ENCODE data around the gene TMEM63C. TPM values are rescaled to one million over a fixed set of nuclear protein-coding genes. Genes with fewer than 3 reads are reported as not detected.

TMEM63C gene
- total RNA-seq, 1 donor from 2014 or later, result 0.91 TPM

DNA sequence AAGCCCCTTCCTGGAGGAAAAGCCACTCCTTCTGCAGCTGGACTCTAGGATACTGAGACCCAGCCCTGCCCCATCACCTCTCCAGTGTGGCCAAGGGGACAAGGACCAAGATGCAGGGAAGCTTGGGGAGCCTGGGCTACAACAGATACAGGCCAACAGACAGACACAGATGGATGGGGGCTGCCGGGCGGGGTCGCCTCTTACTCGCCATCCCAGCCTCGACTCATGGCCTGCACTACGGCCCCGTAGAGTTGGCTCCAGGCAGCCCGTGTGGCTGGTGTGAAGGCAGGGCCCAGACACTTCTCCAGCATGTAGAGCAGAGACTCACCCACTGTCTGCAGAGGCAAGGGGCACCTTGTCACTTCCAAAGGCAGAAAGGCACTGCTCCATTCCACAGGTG is 84.7 kb downstream of the TMEM63C start:
- Mint-ChIP-seq H3K4me1 (no peaks in the 10 kb centered on the region), H3K27me3 (ENCODE audit: low read depth) (peaks cover 44% of the 10 kb centered on the region), H3K27ac (ENCODE audit: unreplicated experiment) (no peak overlapping the region), H3K9me3 (no peaks in the 10 kb centered on the region), H3K4me3 (no peak overlapping the region), H3K36me3 (ENCODE audit: low read depth) (no peaks in the 10 kb centered on the region)
- no peak for DNase-seq (ENCODE audit: low read depth, low spot score)
- no peak for TF ChIP-seq CTCF (conservative IDR thresholded peaks at IDR 0.05)

DNA sequence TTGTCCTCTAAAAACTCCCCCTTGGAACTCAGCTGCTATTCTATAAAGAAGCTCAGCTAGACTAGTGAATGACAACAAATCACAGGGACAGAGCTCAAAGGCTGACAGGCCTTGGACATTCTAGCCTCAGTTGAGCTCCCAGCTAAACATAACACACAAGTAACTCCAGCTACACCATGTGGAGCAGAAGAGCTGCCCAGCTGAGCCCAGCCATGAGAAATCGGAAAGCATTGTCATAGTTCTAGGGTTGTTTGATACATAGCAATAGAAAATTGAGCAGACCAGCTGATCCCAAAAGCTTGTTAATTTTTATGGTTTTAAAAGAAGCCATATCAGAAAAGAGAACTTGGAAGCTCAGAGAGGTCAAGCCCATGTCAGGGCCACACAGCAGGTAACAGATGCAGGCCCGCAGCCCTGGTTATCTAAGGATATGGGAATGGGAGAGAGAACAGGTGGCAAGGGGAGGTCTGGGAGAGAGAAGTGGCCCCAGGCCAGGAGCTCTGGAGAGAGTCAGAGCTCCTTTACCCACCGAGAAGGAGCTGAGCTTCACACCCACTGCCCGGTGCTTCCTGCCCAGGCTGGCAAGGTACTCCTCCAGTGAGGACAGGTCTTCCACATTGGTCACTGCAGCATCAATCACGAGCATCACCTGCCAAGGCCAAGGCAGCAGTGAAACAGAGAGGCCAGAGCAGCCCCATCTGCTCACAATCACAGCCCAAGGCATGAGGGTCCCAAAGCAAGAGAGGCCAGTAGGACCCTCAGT is 86.5 kb downstream of the TMEM63C start:
- DNase-seq (ENCODE audit: low read depth, low spot score), result no peak
- H3K27ac Mint-ChIP-seq (ENCODE audit: unreplicated experiment), result no peak overlapping the region
- H3K4me3 Mint-ChIP-seq, result no peak overlapping the region
- TF ChIP-seq CTCF (conservative IDR thresholded peaks at IDR 0.05), result no peak
- peaks cover 58% of the 10 kb centered on the region for H3K27me3 Mint-ChIP-seq (ENCODE audit: low read depth)
- no peaks in the 10 kb centered on the region for H3K36me3 Mint-ChIP-seq (ENCODE audit: low read depth)
- H3K4me1 Mint-ChIP-seq, result no peaks in the 10 kb centered on the region
- no peaks in the 10 kb centered on the region for H3K9me3 Mint-ChIP-seq

- Mint-ChIP-seq H3K27ac (ENCODE audit: unreplicated experiment) (no peak overlapping the region), H3K4me3 (no peak overlapping the region), H3K27me3 (ENCODE audit: low read depth) (peaks cover 59% of the 10 kb centered on the region), H3K36me3 (ENCODE audit: low read depth) (peaks cover 5% of the 10 kb centered on the region), H3K9me3 (no peaks in the 10 kb centered on the region), H3K4me1 (no peaks in the 10 kb centered on the region)
- DNase-seq (ENCODE audit: low read depth, low spot score), result no peak
- TF ChIP-seq CTCF (conservative IDR thresholded peaks at IDR 0.05), result no peak
Measured at GRCh38 chr14:77268989-77269600, 87.5 kb downstream of the TMEM63C start.

GRCh38 chr14:77270361-77271112 is 88.9 kb downstream of the TMEM63C start:
- Mint-ChIP-seq H3K36me3 (ENCODE audit: low read depth) (peaks cover 5% of the 10 kb centered on the region), H3K4me3 (no peak overlapping the region), H3K9me3 (no peaks in the 10 kb centered on the region), H3K27ac (ENCODE audit: unreplicated experiment) (no peak overlapping the region), H3K27me3 (ENCODE audit: low read depth) (peaks cover 59% of the 10 kb centered on the region), H3K4me1 (peaks cover 3% of the 10 kb centered on the region)
- no peak for TF ChIP-seq CTCF (conservative IDR thresholded peaks at IDR 0.05)
- DNase-seq (ENCODE audit: low read depth, low spot score), result no peak

DNA sequence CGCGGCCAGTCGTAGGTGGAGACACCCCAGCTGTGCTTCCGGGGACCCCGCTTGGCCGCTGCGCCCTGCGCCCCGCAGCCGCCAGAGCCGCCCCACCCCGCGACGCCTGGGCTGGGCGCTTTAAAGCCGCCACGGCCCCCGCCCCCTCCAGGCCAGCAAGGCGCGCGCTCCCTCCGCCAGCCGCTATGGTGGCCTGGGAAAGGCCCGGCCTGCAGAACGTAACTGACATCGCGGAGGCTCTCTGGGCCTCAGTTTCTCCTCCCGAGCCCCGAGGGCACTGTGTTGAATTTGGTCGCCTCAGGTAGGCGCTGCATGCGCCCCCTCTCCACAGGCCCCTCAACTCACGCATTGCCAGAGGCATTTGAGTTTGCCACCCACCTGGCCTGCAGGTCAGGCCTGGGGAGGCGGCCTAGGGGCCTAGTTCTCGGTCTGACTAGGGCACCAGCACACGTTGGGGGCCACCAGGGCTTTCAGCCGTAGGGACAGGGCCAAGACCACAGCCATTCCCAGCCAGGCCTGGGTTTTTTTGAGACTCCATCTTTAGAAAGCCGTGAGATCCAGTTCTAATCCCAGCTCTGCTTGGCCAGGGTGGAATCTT is 89.6 kb downstream of the TMEM63C start, which contains the start of gene NGB:
Gene NGB, minus strand, starts transcription at position 94 of the 598 bp plus-strand sequence. CDS start 269 bp downstream, outside the sequence.
- no peak within 1 kb of the TSS for H3K4me3 Mint-ChIP-seq
- no peak within 1 kb of the TSS for H3K27ac Mint-ChIP-seq (ENCODE audit: unreplicated experiment)
- peaks cover 59% of the 10 kb centered on the region for H3K27me3 Mint-ChIP-seq (ENCODE audit: low read depth)
- H3K9me3 Mint-ChIP-seq, result no peaks in the 10 kb centered on the region
- H3K36me3 Mint-ChIP-seq (ENCODE audit: low read depth), result peaks cover 5% of the 10 kb centered on the region
- TF ChIP-seq CTCF (conservative IDR thresholded peaks at IDR 0.05), result no peak
- no peak for DNase-seq (ENCODE audit: low read depth, low spot score)
- peaks cover 8% of the 10 kb centered on the region for H3K4me1 Mint-ChIP-seq
